ENCODE measurements around the gene NAPG. TPM values are rescaled to one million over a fixed set of nuclear protein-coding genes. Genes with fewer than 3 reads are reported as not detected.
"Not testable (repeated sequence)": the region's sequence is repeated elsewhere in the genome, so short reads cannot be mapped to it uniquely, and the experiment has no call there.

NAPG gene
- total RNA-seq, 3 donors from 2014 or later (not counting 1 experiment from before 2014, with no cell fraction given): 34.3 to 62.5 (median 48.7) TPM

GRCh38 chr18:10533111-10533510, 7.3 kb downstream of the NAPG start:
- Histone ChIP-seq H3K27ac (ENCODE audit: low read length) (no peak overlapping the region), H3K4me3 (ENCODE audit: low read length) (no peak overlapping the region), H3K36me3 (ENCODE audit: control insufficient read depth, insufficient read depth, low read length) (peaks cover 7% of the 10 kb centered on the region), H3K27me3 (ENCODE audit: control insufficient read depth, insufficient read depth, low read length) (no peaks in the 10 kb centered on the region), H3K4me1 (ENCODE audit: control insufficient read depth, insufficient read depth, low read length) (no peaks in the 10 kb centered on the region), H3K9me3 (ENCODE audit: control insufficient read depth, insufficient read depth, low read length) (no peaks in the 10 kb centered on the region)
- ATAC-seq (no peak), DNase-seq (no peak)
- no CpG with 5 or more reads among the region's 2 CpGs for WGBS (ENCODE audit: insufficient coverage)
- H3K4me3 Mint-ChIP-seq: no peak overlapping the region
- TF ChIP-seq CTCF (IDR thresholded peaks at IDR 0.05): no peak
- peaks cover 24 to 27% of the 10 kb centered on the region in 2 donors for H3K4me1 Mint-ChIP-seq
- no peaks in the 10 kb centered on the region for H3K36me3 Mint-ChIP-seq
- H3K27me3 Mint-ChIP-seq (ENCODE audit: low read depth in 2 of 2): no peaks in the 10 kb centered on the region
- H3K27ac Mint-ChIP-seq: no peak overlapping the region
- intact Hi-C loops (cut with micrococcal nuclease): no loop called here
- H3K9me3 Mint-ChIP-seq: no peaks in the 10 kb centered on the region

GRCh38 chr18:10536280-10536679, 10.5 kb downstream of the NAPG start:
- Mint-ChIP-seq H3K4me1 (peaks cover 0 to 6% of the 10 kb centered on the region in 2 donors), H3K27me3 (ENCODE audit: low read depth in 2 of 2) (no peaks in the 10 kb centered on the region), H3K4me3 (no peak overlapping the region), H3K36me3 (peaks cover 8% of the 10 kb centered on the region), H3K27ac (no peak overlapping the region), H3K9me3 (no peaks in the 10 kb centered on the region)
- H3K4me1 ChIP-seq (ENCODE audit: control insufficient read depth, insufficient read depth, low read length): no peaks in the 10 kb centered on the region
- no peak for ATAC-seq
- peaks cover 35% of the 10 kb centered on the region for H3K36me3 ChIP-seq (ENCODE audit: control insufficient read depth, insufficient read depth, low read length)
- H3K27ac ChIP-seq (ENCODE audit: low read length): no peak overlapping the region
- H3K27me3 ChIP-seq (ENCODE audit: control insufficient read depth, insufficient read depth, low read length): no peaks in the 10 kb centered on the region
- H3K9me3 ChIP-seq (ENCODE audit: control insufficient read depth, insufficient read depth, low read length): no peaks in the 10 kb centered on the region
- WGBS (ENCODE audit: insufficient coverage): 88% methylated on average over 1 of the region's 2 CpGs
- intact Hi-C loops (cut with micrococcal nuclease): no loop called here
- TF ChIP-seq CTCF (IDR thresholded peaks at IDR 0.05): no peak
- DNase-seq: no peak
- no peak overlapping the region for H3K4me3 ChIP-seq (ENCODE audit: low read length)

- H3K4me1 ChIP-seq (ENCODE audit: control insufficient read depth, insufficient read depth, low read length): no peaks in the 10 kb centered on the region
- H3K4me1 Mint-ChIP-seq: peaks cover 0 to 6% of the 10 kb centered on the region in 2 donors
- H3K9me3 Mint-ChIP-seq: no peaks in the 10 kb centered on the region
- H3K27me3 ChIP-seq (ENCODE audit: control insufficient read depth, insufficient read depth, low read length): no peaks in the 10 kb centered on the region
- TF ChIP-seq CTCF (IDR thresholded peaks at IDR 0.05): no peak
- ATAC-seq: no peak
- DNase-seq: no peak
- peaks cover 21% of the 10 kb centered on the region for H3K36me3 Mint-ChIP-seq
- no peak overlapping the region for H3K4me3 Mint-ChIP-seq
- 84% methylated on average over 2 of the region's 2 CpGs for WGBS (ENCODE audit: insufficient coverage)
- H3K27ac ChIP-seq (ENCODE audit: low read length): no peak overlapping the region
- no peaks in the 10 kb centered on the region for H3K27me3 Mint-ChIP-seq (ENCODE audit: low read depth in 2 of 2)
- H3K9me3 ChIP-seq (ENCODE audit: control insufficient read depth, insufficient read depth, low read length): no peaks in the 10 kb centered on the region
- no peak overlapping the region for H3K27ac Mint-ChIP-seq
- peaks cover 44% of the 10 kb centered on the region for H3K36me3 ChIP-seq (ENCODE audit: control insufficient read depth, insufficient read depth, low read length)
- intact Hi-C loops (cut with micrococcal nuclease): no loop called here
- no peak overlapping the region for H3K4me3 ChIP-seq (ENCODE audit: low read length)
Observed at GRCh38 chr18:10537765-10538164, 11.9 kb downstream of the NAPG start.

GRCh38 chr18:10539124-10539523, 13.3 kb downstream of the NAPG start:
- DNase-seq; H3K4me1 ChIP-seq (ENCODE audit: control insufficient read depth, insufficient read depth, low read length); H3K27ac ChIP-seq (ENCODE audit: low read length); ATAC-seq; H3K4me1 Mint-ChIP-seq; H3K9me3 Mint-ChIP-seq; H3K27me3 ChIP-seq (ENCODE audit: control insufficient read depth, insufficient read depth, low read length); H3K9me3 ChIP-seq (ENCODE audit: control insufficient read depth, insufficient read depth, low read length); H3K27ac Mint-ChIP-seq; H3K4me3 Mint-ChIP-seq; intact Hi-C loops (cut with micrococcal nuclease); H3K27me3 Mint-ChIP-seq (ENCODE audit: low read depth in 2 of 2); H3K4me3 ChIP-seq (ENCODE audit: low read length): not testable (repeated sequence)
- peaks cover 21% of the 10 kb centered on the region for H3K36me3 Mint-ChIP-seq
- WGBS (ENCODE audit: insufficient coverage): 98% methylated on average over 4 of the region's 5 CpGs
- H3K36me3 ChIP-seq (ENCODE audit: control insufficient read depth, insufficient read depth, low read length): peaks cover 49% of the 10 kb centered on the region
